Caco-2 (cell line): ENCODE results near the gene GET3. TPM values are rescaled to one million over a fixed set of nuclear protein-coding genes. Genes with fewer than 3 reads are reported as not detected.
A peak's percentile ranks its signal among the peaks of the same experiment; 100 is the strongest.

Source experiments
- BruUV-seq: library from RNA; stranded (reverse); fragments of 400-500 nt; replicated peaks from 2 replicates; lab custom pipeline; 2021; lab: Mats Ljungman, UMichigan
- CTCF ChIA-PET: fragments of 300-600 bp; sonication (Branson Sonifier 250); formaldehyde crosslinking; loops from one replicate; lab custom pipeline; 2022; ENCODE audit warnings: antibody characterized with exemption; lab: Charles Lee
- POLR2A ChIA-PET: fragments of 300-600 bp; sonication (Branson Sonifier 250); formaldehyde crosslinking; loops from one replicate; lab custom pipeline; 2022; ENCODE audit warnings: antibody characterized with exemption; lab: Charles Lee
- DNase-seq, 2 experiments: peaks; one replicate each; pipeline versions ENCODE4 v3.0.0 to v3.0.0-alpha.2; 2020 to 2022
- H3K27me3 ChIP-seq: replicated peaks from 2 replicates; pipeline ENCODE4 v1.6.0; 2011; ENCODE audit warnings: low read length; ENCODE audit not compliant: control insufficient read depth, insufficient read depth
- H3K36me3 ChIP-seq: 2 replicates; pipeline ENCODE4 v1.5.1; 2011; ENCODE audit warnings: low read length; ENCODE audit not compliant: control insufficient read depth, insufficient read depth
- H3K4me1 ChIP-seq: fragments of 250-450 bp; sonication (Bioruptor Pico); 2 replicates; pipeline ENCODE4 v1.5.1; 2020; ENCODE audit warnings: mild to moderate bottlenecking
- H3K4me3 ChIP-seq: 2 replicates; pipeline ENCODE4 v1.5.1; 2011; ENCODE audit warnings: low read depth, mild to moderate bottlenecking, control low read depth, low read length
- H3K9me3 ChIP-seq: fragments of 250-450 bp; sonication (Bioruptor Pico); 2 replicates; pipeline ENCODE4 v1.5.1; 2020; ENCODE audit warnings: mild to moderate bottlenecking, moderate library complexity
- H3K27ac Mint-ChIP-seq: one replicate; pipeline ENCODE4 v1.8.0; 2022; ENCODE audit warnings: mixed read lengths; ENCODE audit not compliant: unreplicated experiment
- H3K27me3 Mint-ChIP-seq: one replicate; pipeline ENCODE4 v1.8.0; 2022; ENCODE audit warnings: mixed read lengths; ENCODE audit not compliant: insufficient read depth, unreplicated experiment
- H3K36me3 Mint-ChIP-seq: one replicate; pipeline ENCODE4 v1.8.0; 2022; ENCODE audit warnings: mild to moderate bottlenecking, mixed read lengths; ENCODE audit not compliant: insufficient read depth, unreplicated experiment
- H3K4me1 Mint-ChIP-seq: one replicate; pipeline ENCODE4 v1.8.0; 2022; ENCODE audit warnings: low read depth, mixed read lengths; ENCODE audit not compliant: unreplicated experiment
- H3K4me3 Mint-ChIP-seq: one replicate; pipeline ENCODE4 v1.8.0; 2022; ENCODE audit warnings: mild to moderate bottlenecking, moderate library complexity, mixed read lengths; ENCODE audit not compliant: unreplicated experiment
- H3K9me3 Mint-ChIP-seq: one replicate; pipeline ENCODE4 v1.8.0; 2022; ENCODE audit warnings: mixed read lengths; ENCODE audit not compliant: unreplicated experiment
- CTCF ChIP-seq, 2 experiments: fragments of 200-600 bp in 1 of 2; IDR thresholded peaks; 1 replicate in 1 of 2; 2 replicates in 1 of 2; pipeline versions ENCODE4 v1.5.1 to v1.8.0; 2011 to 2022; ENCODE audit warnings: antibody characterized with exemption in 1 of 2, control low read depth in 1 of 2, inconsistent platforms in 1 of 2, low read depth in 1 of 2, low read length in 1 of 2, mild to moderate bottlenecking in 1 of 2, moderate library complexity in 1 of 2; ENCODE audit not compliant: insufficient read depth in 1 of 2, severe bottlenecking in 1 of 2, unreplicated experiment in 1 of 2
- intact Hi-C: fragments of 100-400 bp; cut with micrococcal nuclease; formaldehyde crosslinking; loops from one replicate; pipeline ENCODE4 v1.10.0; 2022; ENCODE audit not compliant: unreplicated experiment
- total RNA-seq: library from RNA; stranded (reverse); gene quantifications from 2 replicates; pipeline ENCODE4 v1.2.3, GENCODE V29; 2022

The GET3 gene
- total RNA-seq, 1 experiment from 2014 or later = 57.1 TPM

GRCh38 chr19:12792051-12792852 lies 55.0 kb downstream of the GET3 start:
- intact Hi-C loops = loop anchor here (1.0 to 5.0 kb wide), 2 partner anchors 15 to 360 kb away; partner anchors contain the start of genes IER2 and STX10
- CTCF ChIA-PET = interaction anchor here (0.6 to 3.7 kb wide), 8 partner anchors 9 to 58 kb away, joined by 3 to 38 read pairs (median 4); partner anchors contain the start of genes RNASEH2A and TRIR
- Mint-ChIP-seq H3K27me3 (no peaks in the 10 kb centered on the region), H3K4me3 (peak overlapping the region; percentile 92), H3K36me3 (peaks cover 48% of the 10 kb centered on the region), H3K9me3 (no peaks in the 10 kb centered on the region), H3K27ac (peak overlapping the region; percentile 83), H3K4me1 (peaks cover 26% of the 10 kb centered on the region)
- TSS peak; percentile 67 for BruUV-seq
- Histone ChIP-seq H3K9me3 (no peaks in the 10 kb centered on the region), H3K4me1 (peaks cover 33% of the 10 kb centered on the region), H3K4me3 (peak overlapping the region; percentile 93), H3K36me3 (no peaks in the 10 kb centered on the region; the same call in 1 of the 2 replicates), H3K27me3 (no peaks in the 10 kb centered on the region)
- POLR2A ChIA-PET = interaction anchor here (0.7 to 3.0 kb wide), 13 partner anchors 10 to 127 kb away, joined by 3 to 36 read pairs (median 5); partner anchors contain the start of genes PRDX2, RNASEH2A, SYCE2 and THSD8
- TF ChIP-seq CTCF (IDR thresholded peaks at IDR 0.05; ENCODE audit: insufficient read depth in 1 of 2, low read depth in 1 of 2, low read length in 1 of 2, severe bottlenecking in 1 of 2, unreplicated experiment in 1 of 2) = no peak
- DNase-seq = peak; percentile 70 to 76

- DNase-seq = no peak
- Mint-ChIP-seq H3K9me3 (no peaks in the 10 kb centered on the region), H3K27ac (peak overlapping the region; percentile 83), H3K36me3 (peaks cover 54% of the 10 kb centered on the region), H3K27me3 (no peaks in the 10 kb centered on the region), H3K4me1 (peaks cover 26% of the 10 kb centered on the region), H3K4me3 (peak overlapping the region; percentile 92)
- Histone ChIP-seq H3K9me3 (no peaks in the 10 kb centered on the region), H3K36me3 (no peaks in the 10 kb centered on the region; the same call in 1 of the 2 replicates), H3K27me3 (no peaks in the 10 kb centered on the region), H3K4me3 (peak overlapping the region; percentile 93), H3K4me1 (peaks cover 30% of the 10 kb centered on the region)
- ChIA-PET POLR2A (interaction anchor here (0.6 to 3.0 kb wide), 10 partner anchors 9 to 1374 kb away, joined by 3 to 36 read pairs (median 8); partner anchors contain the start of genes GET3, PRDX2, RGL3 and RNASEH2A), CTCF (interaction anchor here (0.5 to 3.7 kb wide), 8 partner anchors 10 to 184 kb away, joined by 3 to 38 read pairs (median 5); partner anchors contain the start of gene TRIR)
- BruUV-seq = TSS peak; percentile 45
- no peak for TF ChIP-seq CTCF (IDR thresholded peaks at IDR 0.05; ENCODE audit: insufficient read depth in 1 of 2, low read depth in 1 of 2, low read length in 1 of 2, severe bottlenecking in 1 of 2, unreplicated experiment in 1 of 2)
- intact Hi-C loops = loop anchor here (1.0 to 5.0 kb wide), 2 partner anchors 16 to 359 kb away; partner anchors contain the start of genes IER2 and STX10
Observed at GRCh38 chr19:12792853-12793289, 55.6 kb downstream of the GET3 start.
